Measurements from ENCODE around the gene FLRT2. TPM values are rescaled to one million over a fixed set of nuclear protein-coding genes. Genes with fewer than 3 reads are reported as not detected.

FLRT2 gene
- total and polyA plus RNA-seq, 10 of the 15 experiments (the other 5 are each of a cell fraction or from before 2014, with no cell fraction given): 0.03 to 0.13 TPM; not detected in 8

- no peaks in the 10 kb centered on the region for H3K79me2 ChIP-seq (ENCODE audit: control insufficient read depth, insufficient read depth, low read length)
- ChIA-PET POLR2A (no interaction called here), RAD21 (ENCODE audit: unreplicated experiment) (no interaction called here), SMC1A (ENCODE audit: uncharacterized antibody, unreplicated experiment) (interaction anchor here (1.1 kb wide), 1 partner anchor 16 kb away, joined by 3 read pairs; no protein-coding TSS in a partner anchor), CTCF (no interaction called here)
- in situ Hi-C loops (cut with MboI) (no loop called here), intact Hi-C loops (cut with micrococcal nuclease; ENCODE audit: unreplicated experiment) (no loop called here)
- BruUV-seq (replicated peaks): no TSS peak
- H3K27me3 ChIP-seq (replicated peaks in 1 of 2; ENCODE audit: control insufficient read depth in 2 of 2, insufficient read depth in 2 of 2, low read length in 1 of 2): no peaks in the 10 kb centered on the region
- no peaks in the 10 kb centered on the region for H3K4me1 ChIP-seq (ENCODE audit: control insufficient read depth, insufficient read depth, low read length)
- DNase-seq (ENCODE audit: low read depth, low spot score) (no peak), FAIRE-seq (no peak), ATAC-seq (no peak)
- WGBS (ENCODE audit: insufficient coverage, insufficient replicate concordance, low lambda C conversion rate, missing lambda C conversion rate): 56% methylated on average over 1 of the region's 1 CpG
- H3K27ac ChIP-seq (ENCODE audit: control insufficient read depth, insufficient read depth): no peak overlapping the region
- no peaks in the 10 kb centered on the region for H4K20me1 ChIP-seq (ENCODE audit: control insufficient read depth, insufficient read depth)
- TF ChIP-seq SIX5 (IDR thresholded peaks at IDR 0.05; ENCODE audit: low read depth, low read length, severe bottlenecking): no peak
- no peak for TF ChIP-seq CREM (IDR thresholded peaks at IDR 0.05; ENCODE audit: low read depth)
- no peak for TF ChIP-seq BRCA1 (IDR thresholded peaks at IDR 0.05; ENCODE audit: low read depth, low read length)
- TF ChIP-seq BCL11A (IDR thresholded peaks at IDR 0.05; ENCODE audit: low read depth, low read length): no peak
- no peak for TF ChIP-seq SMC3 (IDR thresholded peaks at IDR 0.05; ENCODE audit: borderline replicate concordance, low read length)
- TF ChIP-seq CEBPB (IDR thresholded peaks at IDR 0.05; ENCODE audit: borderline replicate concordance in 1 of 2, low read depth in 2 of 2, low read length in 2 of 2): no peak
- no peak for TF ChIP-seq BCLAF1 (IDR thresholded peaks at IDR 0.05)
- no peak for TF ChIP-seq DPF2 (IDR thresholded peaks at IDR 0.05)
- TF ChIP-seq SRF (IDR thresholded peaks at IDR 0.05; ENCODE audit: low read depth in 2 of 2, low read length in 2 of 2): no peak
- no peak for TF ChIP-seq FOS (IDR thresholded peaks at IDR 0.05; ENCODE audit: borderline replicate concordance, extremely low read depth, insufficient read length)
- TF ChIP-seq MTA3 (IDR thresholded peaks at IDR 0.05; ENCODE audit: borderline replicate concordance, low read length): no peak
- TF ChIP-seq NBN (IDR thresholded peaks at IDR 0.05): no peak
- no peak for TF ChIP-seq CBX5 (IDR thresholded peaks at IDR 0.05; ENCODE audit: low read depth)
- TF ChIP-seq TCF3 (IDR thresholded peaks at IDR 0.05; ENCODE audit: borderline replicate concordance, insufficient read depth, low read depth, low read length): no peak
- TF ChIP-seq ZNF207 (IDR thresholded peaks at IDR 0.05; ENCODE audit: borderline replicate concordance): no peak
- no peak for TF ChIP-seq NFIC (IDR thresholded peaks at IDR 0.05; ENCODE audit: low read depth, low read length)
- TF ChIP-seq ZSCAN29 (IDR thresholded peaks at IDR 0.05): no peak
- no peak for TF ChIP-seq SMARCA5 (IDR thresholded peaks at IDR 0.05)
- no peak for TF ChIP-seq EZH2 (IDR thresholded peaks at IDR 0.05; ENCODE audit: borderline replicate concordance, control insufficient read depth, low read depth, low read length)
- TF ChIP-seq NR2F1 (conservative IDR thresholded peaks at IDR 0.05): no peak
- H3K9ac ChIP-seq (ENCODE audit: control insufficient read depth, insufficient read depth, low read length): no peak overlapping the region
- no peak overlapping the region for H2AFZ ChIP-seq (ENCODE audit: control insufficient read depth, low read depth, low read length)
- H3K9me3 ChIP-seq (replicated peaks; ENCODE audit: control insufficient read depth, insufficient read depth, low read length): no peaks in the 10 kb centered on the region
- H3K4me3 ChIP-seq: no peak overlapping the region
- H3K4me2 ChIP-seq (ENCODE audit: control insufficient read depth, insufficient read depth): no peak overlapping the region
- H3K36me3 ChIP-seq (ENCODE audit: control insufficient read depth in 2 of 2, insufficient read depth in 2 of 2, low read length in 1 of 2): no peaks in the 10 kb centered on the region
Observed at GRCh38 chr14:85556267-85556666, 26.3 kb downstream of the FLRT2 start.

Data from GM12878 (cell line).